ENCODE data around the gene OR4B1. TPM values are rescaled to one million over a fixed set of nuclear protein-coding genes. Genes with fewer than 3 reads are reported as not detected.

Gene OR4B1, protein sequence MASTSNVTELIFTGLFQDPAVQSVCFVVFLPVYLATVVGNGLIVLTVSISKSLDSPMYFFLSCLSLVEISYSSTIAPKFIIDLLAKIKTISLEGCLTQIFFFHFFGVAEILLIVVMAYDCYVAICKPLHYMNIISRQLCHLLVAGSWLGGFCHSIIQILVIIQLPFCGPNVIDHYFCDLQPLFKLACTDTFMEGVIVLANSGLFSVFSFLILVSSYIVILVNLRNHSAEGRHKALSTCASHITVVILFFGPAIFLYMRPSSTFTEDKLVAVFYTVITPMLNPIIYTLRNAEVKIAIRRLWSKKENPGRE
- not detected for polyA plus RNA-seq (2013, experiment 1 of 2)
- polyA plus RNA-seq (2013, experiment 2 of 2): not detected

DNA sequence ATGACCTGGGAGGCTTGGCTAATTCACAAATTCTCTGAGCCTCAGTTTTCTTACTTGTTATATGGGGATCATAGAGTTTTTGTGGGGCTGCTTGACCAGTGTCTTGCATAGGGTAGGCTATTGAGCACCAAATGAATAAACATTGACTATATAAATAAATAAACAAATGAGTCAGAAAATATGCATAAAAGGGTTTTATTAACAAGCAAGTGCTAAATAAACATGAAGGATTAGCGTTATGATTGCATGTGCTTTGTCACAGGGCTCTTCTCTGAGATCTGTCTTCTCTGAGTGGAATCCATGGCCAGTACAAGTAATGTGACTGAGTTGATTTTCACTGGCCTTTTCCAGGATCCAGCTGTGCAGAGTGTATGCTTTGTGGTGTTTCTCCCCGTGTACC, at the start of gene OR4B1:
OR4B1 (plus strand) TSS at position 301 of the 400 bp plus-strand sequence; CDS start at position 301, 0 bp downstream.
- WGBS, 2 experiments (ENCODE audit: insufficient coverage in 2 of 2): 60 to 64% methylated on average over 2 of the region's 2 CpGs
- Histone ChIP-seq H3K4me1 (ENCODE audit: control insufficient read depth, insufficient read depth, low read length, poor library complexity, severe bottlenecking) (no peaks in the 10 kb centered on the region), H3K4me3 (ENCODE audit: extremely low read depth, insufficient read depth, low read length, poor library complexity, severe bottlenecking) (no peak within 1 kb of the TSS), H3K27ac (ENCODE audit: low read depth, low read length, severe bottlenecking) (no peak within 1 kb of the TSS), H3K36me3 (ENCODE audit: control insufficient read depth, insufficient read depth, low read length) (no peaks in the 10 kb centered on the region), H3K9me3 (ENCODE audit: control insufficient read depth, low read length) (peaks cover 11% of the 10 kb centered on the region)

DNA sequence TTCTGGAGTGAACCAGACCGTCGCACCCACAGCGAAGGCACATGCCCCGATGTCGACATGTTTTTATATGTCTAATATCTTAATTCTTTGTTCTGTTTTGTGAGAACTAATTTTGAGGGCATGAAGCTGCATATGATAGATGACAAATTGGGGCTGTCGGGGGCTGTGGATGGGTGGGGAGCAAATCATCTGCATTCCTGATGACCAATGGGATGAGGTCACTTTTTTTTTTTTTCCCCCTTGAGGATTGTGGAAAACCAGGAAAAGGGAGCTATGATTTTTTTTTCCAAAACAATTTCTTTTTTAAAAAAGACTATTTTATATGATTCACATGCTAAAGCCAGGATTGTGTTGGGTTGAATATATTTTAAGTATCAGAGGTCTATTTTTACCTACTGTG, 49.2 kb upstream of the OR4B1 start:
- WGBS, 2 experiments (ENCODE audit: insufficient coverage in 2 of 2): 94 to 97% methylated on average over 4 of the region's 6 CpGs
- H3K36me3 ChIP-seq (ENCODE audit: control insufficient read depth, insufficient read depth, low read length): peaks cover 11% of the 10 kb centered on the region
- H3K4me1 ChIP-seq (ENCODE audit: control insufficient read depth, insufficient read depth, low read length, poor library complexity, severe bottlenecking): no peaks in the 10 kb centered on the region
- H3K4me3 ChIP-seq (ENCODE audit: extremely low read depth, insufficient read depth, low read length, poor library complexity, severe bottlenecking): no peak overlapping the region
- no peak overlapping the region for H3K27ac ChIP-seq (ENCODE audit: low read depth, low read length, severe bottlenecking)
- no peaks in the 10 kb centered on the region for H3K9me3 ChIP-seq (ENCODE audit: control insufficient read depth, low read length)

DNA sequence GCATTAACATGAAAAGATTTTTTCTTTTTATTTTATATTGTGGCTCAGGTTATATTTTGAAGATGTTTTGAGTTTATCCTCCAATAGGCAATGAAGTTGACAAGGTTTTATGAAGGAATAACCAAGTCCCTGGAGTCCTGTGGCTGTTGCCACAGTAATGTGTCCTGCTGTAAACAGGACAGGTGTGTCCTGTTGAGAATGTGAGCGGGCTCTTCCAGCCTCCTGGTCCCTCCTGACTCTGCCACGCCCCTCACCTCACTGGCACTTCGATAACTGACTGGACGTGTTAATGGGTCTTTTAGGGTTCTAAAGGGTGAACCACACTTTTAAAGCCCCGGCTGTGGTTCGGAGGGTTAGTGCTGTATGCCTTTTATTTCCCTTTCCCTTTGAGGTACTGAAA, 47.8 kb upstream of the OR4B1 start:
- no peaks in the 10 kb centered on the region for H3K4me1 ChIP-seq (ENCODE audit: control insufficient read depth, insufficient read depth, low read length, poor library complexity, severe bottlenecking)
- peaks cover 11% of the 10 kb centered on the region for H3K36me3 ChIP-seq (ENCODE audit: control insufficient read depth, insufficient read depth, low read length)
- no peaks in the 10 kb centered on the region for H3K9me3 ChIP-seq (ENCODE audit: control insufficient read depth, low read length)
- no peak overlapping the region for H3K27ac ChIP-seq (ENCODE audit: low read depth, low read length, severe bottlenecking)
- H3K4me3 ChIP-seq (ENCODE audit: extremely low read depth, insufficient read depth, low read length, poor library complexity, severe bottlenecking): no peak overlapping the region
- 94 to 95% methylated on average over 2 to 6 of the region's 6 CpGs for WGBS, 2 experiments (ENCODE audit: insufficient coverage in 2 of 2)

DNA sequence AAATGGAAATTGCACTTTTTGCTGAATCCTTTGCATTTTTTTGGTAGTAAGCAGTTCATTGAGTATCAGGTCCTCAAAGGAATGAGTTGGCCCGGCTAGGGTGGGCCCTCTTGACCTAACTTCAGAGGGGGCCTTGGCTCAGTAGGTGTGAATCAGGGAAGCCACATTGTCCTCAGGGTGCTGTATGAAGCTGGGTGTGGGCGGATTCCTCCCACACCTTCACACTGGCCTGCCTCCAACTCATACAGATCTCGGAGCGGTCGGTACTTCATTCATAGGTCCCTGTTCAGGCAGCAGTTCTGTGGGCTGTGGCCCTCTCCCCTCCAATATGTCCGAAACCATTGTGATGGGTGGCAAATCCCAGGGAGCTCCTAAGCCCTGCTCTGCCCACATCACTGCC, 47.4 kb upstream of the OR4B1 start:
- H3K36me3 ChIP-seq (ENCODE audit: control insufficient read depth, insufficient read depth, low read length): peaks cover 7% of the 10 kb centered on the region
- H3K27ac ChIP-seq (ENCODE audit: low read depth, low read length, severe bottlenecking): no peak overlapping the region
- no peaks in the 10 kb centered on the region for H3K9me3 ChIP-seq (ENCODE audit: control insufficient read depth, low read length)
- no peaks in the 10 kb centered on the region for H3K4me1 ChIP-seq (ENCODE audit: control insufficient read depth, insufficient read depth, low read length, poor library complexity, severe bottlenecking)
- H3K4me3 ChIP-seq (ENCODE audit: extremely low read depth, insufficient read depth, low read length, poor library complexity, severe bottlenecking): no peak overlapping the region
- WGBS, 2 experiments (ENCODE audit: insufficient coverage in 2 of 2): 92 to 95% methylated on average over 3 to 4 of the region's 6 CpGs

DNA sequence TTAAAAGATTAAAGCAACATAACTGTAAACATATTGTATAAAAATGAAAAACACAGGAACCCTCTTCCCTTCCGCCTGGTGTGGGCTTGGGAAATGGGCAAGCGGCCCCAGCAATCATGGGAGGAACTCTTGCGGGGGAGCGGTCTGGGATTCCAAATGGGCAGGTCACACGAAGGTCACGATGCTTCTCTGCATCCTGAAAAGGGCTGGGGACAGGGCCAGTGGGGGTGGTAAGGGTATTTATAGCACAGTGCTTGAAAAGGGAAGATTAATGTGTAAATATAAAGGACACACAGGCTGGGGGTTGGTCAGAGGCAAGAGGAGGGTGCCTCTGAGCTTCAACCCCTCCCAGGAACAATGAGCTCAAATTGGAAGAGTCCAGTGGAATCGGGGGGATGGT, 46.9 kb upstream of the OR4B1 start:
- peaks cover 5% of the 10 kb centered on the region for H3K36me3 ChIP-seq (ENCODE audit: control insufficient read depth, insufficient read depth, low read length)
- no peak overlapping the region for H3K4me3 ChIP-seq (ENCODE audit: extremely low read depth, insufficient read depth, low read length, poor library complexity, severe bottlenecking)
- H3K4me1 ChIP-seq (ENCODE audit: control insufficient read depth, insufficient read depth, low read length, poor library complexity, severe bottlenecking): no peaks in the 10 kb centered on the region
- no peaks in the 10 kb centered on the region for H3K9me3 ChIP-seq (ENCODE audit: control insufficient read depth, low read length)
- WGBS, 2 experiments (ENCODE audit: insufficient coverage in 2 of 2): 91 to 92% methylated on average over 6 to 7 of the region's 7 CpGs
- no peak overlapping the region for H3K27ac ChIP-seq (ENCODE audit: low read depth, low read length, severe bottlenecking)

DNA sequence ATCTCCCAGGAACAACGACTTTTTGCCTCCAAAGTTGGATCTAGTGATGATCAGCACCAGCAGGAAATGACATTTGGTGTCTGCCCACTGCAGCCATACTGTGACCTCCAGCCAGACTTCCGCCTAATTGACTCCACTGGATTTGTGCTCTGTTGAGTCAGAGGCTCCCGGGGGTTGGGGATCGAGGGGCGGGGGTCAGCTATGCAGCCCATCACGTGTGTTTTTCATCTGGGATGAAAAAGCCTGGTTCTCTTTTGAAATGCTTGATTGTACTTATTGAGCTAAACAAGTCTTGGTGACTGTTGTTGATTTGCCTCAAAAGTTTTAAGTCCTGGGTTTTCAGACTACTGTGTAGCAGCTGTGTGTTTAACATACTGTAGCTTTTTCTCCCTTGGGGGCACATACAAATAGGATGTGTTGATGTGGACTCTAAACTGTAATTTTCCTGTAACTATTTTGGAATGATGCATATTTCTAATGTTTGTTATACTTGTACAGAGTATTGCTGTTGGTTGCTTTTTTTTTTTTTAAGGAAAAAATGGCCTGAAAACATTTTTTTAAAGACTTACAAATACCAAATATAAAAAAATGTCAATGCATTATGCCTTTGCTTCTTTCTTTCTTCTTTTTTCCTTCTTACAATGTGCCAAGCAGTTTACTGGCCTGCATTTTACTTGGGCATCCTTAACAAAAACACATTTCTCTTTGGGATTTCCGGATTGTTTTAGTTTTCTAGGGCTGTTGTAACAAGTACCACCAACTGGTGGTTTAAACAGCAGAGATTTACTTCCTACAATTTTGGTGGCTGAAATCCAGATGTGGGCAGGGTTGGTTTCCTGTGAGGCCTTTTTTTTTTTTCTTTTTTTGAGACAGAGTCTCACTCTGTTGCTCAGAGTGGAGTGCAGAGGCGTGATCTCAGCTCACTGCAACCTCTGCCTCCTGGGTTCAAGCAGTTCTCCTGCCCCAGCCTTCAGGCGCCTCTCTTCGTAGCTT, 46.1 kb upstream of the OR4B1 start:
- no peak overlapping the region for H3K4me3 ChIP-seq (ENCODE audit: extremely low read depth, insufficient read depth, low read length, poor library complexity, severe bottlenecking)
- no peaks in the 10 kb centered on the region for H3K4me1 ChIP-seq (ENCODE audit: control insufficient read depth, insufficient read depth, low read length, poor library complexity, severe bottlenecking)
- WGBS, 2 experiments (ENCODE audit: insufficient coverage in 2 of 2): 80 to 87% methylated on average over 5 to 6 of the region's 10 CpGs
- no peak overlapping the region for H3K27ac ChIP-seq (ENCODE audit: low read depth, low read length, severe bottlenecking)
- peaks cover 5% of the 10 kb centered on the region for H3K36me3 ChIP-seq (ENCODE audit: control insufficient read depth, insufficient read depth, low read length)
- no peaks in the 10 kb centered on the region for H3K9me3 ChIP-seq (ENCODE audit: control insufficient read depth, low read length)

DNA sequence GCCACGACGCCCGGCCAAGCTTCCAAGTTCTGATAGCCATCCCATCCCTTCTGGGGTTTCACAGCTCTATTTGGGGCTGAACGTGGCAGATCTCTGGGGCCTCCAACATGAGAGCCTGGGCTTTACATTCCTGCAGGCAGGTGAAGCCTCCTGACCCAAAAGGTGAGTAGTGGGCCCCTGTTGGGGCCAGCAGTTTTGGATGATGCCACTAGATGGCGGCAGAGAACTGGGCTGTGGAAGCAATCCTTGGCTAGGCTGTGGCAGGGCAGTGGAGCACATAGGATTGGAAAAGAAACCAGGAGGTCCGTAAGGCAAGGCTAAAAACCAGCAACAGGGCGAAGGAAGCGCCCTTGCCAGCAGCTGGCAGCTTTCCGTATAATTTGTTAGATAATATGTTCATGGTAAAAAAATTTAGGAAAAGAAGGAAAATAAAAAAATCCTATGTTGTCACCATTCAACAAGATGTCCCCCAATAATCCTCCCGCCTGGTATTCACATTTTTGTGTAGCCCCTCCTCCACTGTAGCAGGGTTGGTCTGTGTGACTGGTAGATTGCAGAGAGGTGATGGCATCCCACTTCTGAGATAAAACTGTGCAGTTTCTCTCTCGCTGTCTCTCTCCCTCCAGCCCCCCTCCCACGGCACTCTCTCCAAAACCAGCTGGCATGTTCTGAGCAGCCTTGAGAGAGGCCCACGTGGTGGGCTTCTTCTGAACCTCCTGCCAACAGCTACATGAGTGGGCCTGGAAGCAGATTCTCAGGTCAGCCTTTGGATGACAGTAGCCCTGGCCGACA, 43.6 kb upstream of the OR4B1 start:
- H3K27ac ChIP-seq (ENCODE audit: low read depth, low read length, severe bottlenecking): no peak overlapping the region
- H3K36me3 ChIP-seq (ENCODE audit: control insufficient read depth, insufficient read depth, low read length): no peaks in the 10 kb centered on the region
- H3K4me1 ChIP-seq (ENCODE audit: control insufficient read depth, insufficient read depth, low read length, poor library complexity, severe bottlenecking): no peaks in the 10 kb centered on the region
- 40 to 53% methylated on average over 8 to 12 of the region's 14 CpGs for WGBS, 2 experiments (ENCODE audit: insufficient coverage in 2 of 2)
- no peak overlapping the region for H3K4me3 ChIP-seq (ENCODE audit: extremely low read depth, insufficient read depth, low read length, poor library complexity, severe bottlenecking)
- H3K9me3 ChIP-seq (ENCODE audit: control insufficient read depth, low read length): no peaks in the 10 kb centered on the region

DNA sequence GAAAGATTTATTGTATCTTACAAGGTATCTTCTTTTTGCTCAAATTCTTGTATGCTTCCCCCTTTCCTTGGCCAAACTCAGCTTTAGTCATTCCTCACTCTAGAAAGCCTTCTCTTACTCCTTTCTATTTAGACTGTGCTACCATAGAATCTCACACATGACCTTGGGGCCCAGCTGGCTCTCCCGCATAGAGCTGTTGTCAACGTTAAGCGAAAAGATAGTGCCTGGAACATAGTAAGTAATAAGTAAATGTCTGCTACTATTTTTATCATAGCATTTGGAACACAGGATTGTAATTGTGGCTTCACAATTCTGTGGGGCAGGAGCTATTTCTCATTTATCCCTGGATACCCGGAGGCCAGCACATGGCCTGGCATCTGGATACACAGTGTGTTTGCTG, 38.9 kb upstream of the OR4B1 start:
- WGBS, 2 experiments (ENCODE audit: insufficient coverage in 2 of 2): 100% methylated on average over 1 of the region's 4 CpGs
- H3K4me3 ChIP-seq (ENCODE audit: extremely low read depth, insufficient read depth, low read length, poor library complexity, severe bottlenecking): no peak overlapping the region
- H3K27ac ChIP-seq (ENCODE audit: low read depth, low read length, severe bottlenecking): no peak overlapping the region
- no peaks in the 10 kb centered on the region for H3K4me1 ChIP-seq (ENCODE audit: control insufficient read depth, insufficient read depth, low read length, poor library complexity, severe bottlenecking)
- no peaks in the 10 kb centered on the region for H3K36me3 ChIP-seq (ENCODE audit: control insufficient read depth, insufficient read depth, low read length)
- no peaks in the 10 kb centered on the region for H3K9me3 ChIP-seq (ENCODE audit: control insufficient read depth, low read length)

DNA sequence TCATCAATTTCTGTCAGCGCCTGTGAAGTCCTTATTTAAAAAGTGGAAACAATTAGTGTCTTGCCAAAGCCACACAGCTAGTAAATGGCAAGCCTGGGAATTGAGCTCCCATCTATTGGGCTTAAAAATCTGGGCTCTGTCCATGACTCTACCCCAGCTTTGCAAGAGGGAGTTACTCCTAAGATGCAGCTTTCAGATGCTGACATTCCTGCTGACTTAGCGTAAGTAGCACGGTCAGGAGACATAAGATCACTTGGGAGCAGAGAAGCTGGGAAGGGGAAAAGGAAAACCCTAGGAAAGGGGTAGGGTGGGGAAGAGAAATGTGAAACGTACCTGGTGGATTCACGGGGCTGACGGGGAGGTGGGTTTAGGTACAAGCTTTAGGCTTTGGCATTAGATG, 36.0 kb upstream of the OR4B1 start:
- Histone ChIP-seq H3K36me3 (ENCODE audit: control insufficient read depth, insufficient read depth, low read length) (no peaks in the 10 kb centered on the region), H3K4me1 (ENCODE audit: control insufficient read depth, insufficient read depth, low read length, poor library complexity, severe bottlenecking) (no peaks in the 10 kb centered on the region)
- 70 to 86% methylated on average over 6 of the region's 6 CpGs for WGBS, 2 experiments (ENCODE audit: insufficient coverage in 2 of 2)

DNA sequence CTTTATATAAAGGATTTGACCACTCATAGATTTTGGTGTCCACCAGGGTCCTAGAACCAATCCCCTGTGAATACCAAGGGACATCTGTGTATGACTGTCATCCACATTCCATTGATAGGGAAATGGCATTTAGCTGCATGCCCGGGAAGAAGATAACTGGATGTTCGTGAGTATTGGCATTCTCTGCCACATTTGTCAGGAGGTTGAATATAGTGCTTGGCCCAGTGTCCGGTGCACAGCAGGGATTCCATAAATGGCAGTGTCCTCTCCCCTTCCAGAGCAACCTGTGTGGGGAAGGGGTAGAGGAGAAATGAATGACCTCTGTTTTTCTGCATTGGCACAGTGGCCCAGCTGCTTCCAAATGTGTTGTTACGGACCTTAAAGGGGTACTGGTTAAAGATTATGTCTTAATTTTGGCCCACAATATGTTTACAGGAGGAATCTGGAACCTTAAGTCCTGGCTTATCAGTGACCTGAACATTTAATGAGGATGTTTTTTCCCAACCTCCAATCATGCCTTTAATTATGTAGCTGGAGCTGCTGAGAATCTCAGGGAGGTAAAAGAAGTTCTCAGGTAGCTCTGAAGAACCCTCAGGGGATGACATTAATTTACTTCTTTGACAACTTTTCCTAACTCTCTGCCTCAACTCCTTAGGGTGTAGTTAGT, 33.6 kb upstream of the OR4B1 start:
- WGBS, 2 experiments (ENCODE audit: insufficient coverage in 2 of 2): 56 to 81% methylated on average over 2 to 4 of the region's 4 CpGs
- Histone ChIP-seq H3K27ac (ENCODE audit: low read depth, low read length, severe bottlenecking) (no peak overlapping the region), H3K36me3 (ENCODE audit: control insufficient read depth, insufficient read depth, low read length) (no peaks in the 10 kb centered on the region), H3K4me3 (ENCODE audit: extremely low read depth, insufficient read depth, low read length, poor library complexity, severe bottlenecking) (no peak overlapping the region), H3K9me3 (ENCODE audit: control insufficient read depth, low read length) (no peaks in the 10 kb centered on the region), H3K4me1 (ENCODE audit: control insufficient read depth, insufficient read depth, low read length, poor library complexity, severe bottlenecking) (no peaks in the 10 kb centered on the region)

More for the DNA sequence above, 36.0 kb upstream of the OR4B1 start:
- no peak overlapping the region for H3K27ac ChIP-seq (ENCODE audit: low read depth, low read length, severe bottlenecking)
- H3K9me3 ChIP-seq (ENCODE audit: control insufficient read depth, low read length): no peaks in the 10 kb centered on the region
- H3K4me3 ChIP-seq (ENCODE audit: extremely low read depth, insufficient read depth, low read length, poor library complexity, severe bottlenecking): no peak overlapping the region
